ENCODE data around the gene MACROD1.

The MACROD1 gene

DNA sequence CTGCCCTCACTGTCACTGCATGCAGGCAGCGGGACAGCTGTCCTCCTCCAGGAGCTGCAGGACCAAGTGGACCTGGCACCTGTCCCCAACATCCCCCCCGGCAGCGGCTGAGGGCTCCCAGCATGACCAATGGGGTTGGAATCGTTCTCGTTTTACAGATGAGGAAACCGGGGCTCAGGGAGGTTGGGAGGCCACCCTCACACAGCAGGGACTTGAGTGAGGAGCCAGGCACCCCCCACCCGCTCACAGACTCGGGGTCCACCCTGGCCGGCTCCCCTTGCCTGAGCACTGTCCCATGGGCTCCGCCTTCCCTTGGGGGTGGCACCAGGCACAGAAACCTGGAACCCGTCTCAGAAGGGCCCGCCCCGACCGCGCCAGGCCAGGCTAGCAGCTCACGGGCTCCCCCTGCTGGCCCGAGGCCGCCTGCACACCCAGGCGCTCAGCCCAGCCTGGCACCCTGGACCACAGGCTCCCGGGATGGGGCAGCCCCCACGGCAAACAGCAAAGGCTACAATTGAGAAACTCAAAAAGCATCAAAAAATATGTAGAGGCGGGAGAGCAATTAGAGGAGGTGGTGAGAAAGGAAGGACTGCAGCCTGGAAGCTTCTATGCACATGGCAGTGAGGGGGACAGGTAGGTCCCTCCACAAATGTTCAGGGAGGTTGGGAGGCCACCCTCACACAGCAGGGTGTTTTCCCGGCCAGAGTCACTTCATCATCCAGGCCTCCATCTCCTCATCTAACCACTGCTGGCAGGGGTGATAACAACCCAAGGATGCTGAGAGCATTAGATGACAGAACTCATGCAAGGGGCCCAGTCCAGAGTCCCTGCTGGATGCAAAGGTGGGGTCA lies 12.8 kb downstream of the MACROD1 start:
- DNase-seq (ENCODE audit: low read depth in 2 of 2) = peak in 1 of 2 donors; percentile 59

DNA sequence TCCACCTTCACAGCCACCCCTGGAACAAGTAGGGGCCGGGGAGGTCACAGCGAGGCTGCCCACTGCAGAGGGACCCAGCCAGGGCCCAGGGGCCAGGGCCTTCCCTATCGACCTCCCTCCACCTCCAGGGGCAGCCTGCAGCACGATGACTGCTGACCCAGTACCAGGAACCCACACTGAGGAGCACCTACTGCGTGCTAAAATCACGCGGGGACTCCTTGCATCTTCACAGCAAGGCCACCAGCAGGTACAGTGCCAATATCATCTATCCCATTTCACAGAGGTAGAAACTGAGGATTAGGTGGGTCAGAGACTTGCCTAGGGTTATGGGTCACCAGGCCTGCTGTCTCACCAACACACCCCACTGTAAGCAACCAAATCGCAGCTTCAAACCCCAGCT lies 14.6 kb downstream of the MACROD1 start:
- DNase-seq (ENCODE audit: low read depth in 2 of 2) = no peak

DNA sequence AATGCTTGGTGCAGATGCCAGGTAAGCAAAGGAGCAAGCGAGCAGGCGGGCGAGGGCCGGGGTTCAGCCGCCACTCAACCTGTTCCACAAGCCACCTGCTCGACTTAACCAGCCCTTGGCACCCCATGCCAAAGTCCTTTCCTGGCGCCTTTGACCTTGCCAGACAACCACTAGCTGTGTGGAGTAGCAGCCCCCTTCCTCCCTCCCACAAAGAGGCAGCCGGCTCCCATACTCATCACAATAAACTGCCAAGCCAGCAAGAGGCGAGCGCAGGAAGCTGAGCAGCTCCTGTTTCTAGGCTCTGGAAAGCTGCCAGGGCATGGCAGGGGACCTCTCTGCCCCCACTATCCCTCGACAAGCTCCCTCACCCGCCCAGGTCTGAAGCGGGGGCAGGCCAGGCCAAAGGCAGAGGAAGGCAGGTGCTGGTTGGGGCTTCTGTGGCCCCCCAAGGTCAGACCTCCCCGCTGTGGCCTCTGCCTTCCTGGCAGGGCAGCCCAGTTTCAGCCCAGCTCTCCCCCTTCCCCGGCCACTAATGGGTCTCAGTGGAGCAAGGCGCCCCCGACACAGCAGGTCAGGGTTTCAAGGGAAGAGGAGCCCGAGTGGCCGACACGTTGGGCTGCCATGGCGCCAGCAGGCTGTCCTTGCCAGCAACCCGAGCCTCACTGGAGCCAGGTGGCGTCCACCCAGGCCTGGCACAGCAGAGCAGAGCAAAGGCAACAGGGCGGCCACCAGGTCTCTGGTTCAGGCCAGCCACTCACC lies 15.3 kb downstream of the MACROD1 start:
- DNase-seq (ENCODE audit: low read depth in 2 of 2) = no peak

DNA sequence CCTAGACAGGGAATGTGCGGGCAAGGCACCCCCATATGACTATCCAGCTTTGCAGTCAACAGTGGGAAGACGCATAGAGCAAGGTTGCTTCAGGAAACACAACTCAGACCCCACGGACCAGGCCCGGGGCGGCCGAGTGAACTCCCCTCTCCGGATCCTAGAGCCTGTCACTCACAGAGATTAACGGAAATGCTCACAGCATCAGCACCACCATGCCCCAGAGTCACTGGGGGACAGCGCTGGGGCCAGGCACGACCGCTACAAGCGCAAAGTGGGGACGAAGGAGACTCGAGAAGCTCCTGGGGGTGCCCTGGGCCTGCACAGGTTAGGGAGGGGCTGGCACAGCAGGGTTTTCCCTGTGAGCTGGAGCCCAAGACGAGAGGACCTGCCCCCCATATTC lies 15.9 kb downstream of the MACROD1 start:
- DNase-seq (ENCODE audit: low read depth in 2 of 2) = no peak

DNA sequence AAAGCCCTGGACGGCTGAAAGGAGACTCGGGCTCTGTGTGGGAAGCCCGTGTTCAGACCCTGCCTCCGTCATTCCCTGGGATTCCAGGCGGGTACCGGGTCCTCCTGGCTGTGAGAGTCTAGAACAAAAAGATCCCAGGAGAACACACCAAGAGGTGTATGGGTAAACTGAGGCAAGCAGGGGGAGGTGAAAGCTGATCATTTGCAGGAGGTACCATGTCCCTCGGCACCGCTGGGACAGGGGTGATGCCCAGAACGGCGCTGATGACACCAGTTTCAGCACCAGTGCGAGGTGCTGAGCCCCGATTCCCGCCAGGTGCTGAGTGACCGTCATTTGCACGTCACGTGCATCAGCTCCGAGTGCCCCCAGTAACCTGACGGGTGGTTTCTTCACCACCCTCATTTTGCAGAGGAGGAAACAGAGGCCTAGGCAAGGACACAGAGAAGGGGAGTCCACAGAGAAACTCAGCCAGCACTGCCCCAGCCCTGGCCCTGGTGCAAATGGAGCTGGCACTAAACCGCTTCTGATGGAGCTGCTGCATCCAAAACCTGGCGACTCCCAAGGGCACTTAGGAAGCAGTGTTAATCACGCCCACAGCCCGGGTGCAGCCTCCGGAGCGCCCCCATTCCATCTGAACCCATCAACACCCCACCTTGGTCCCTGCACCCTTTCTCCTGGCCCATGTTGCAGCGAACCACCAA lies 16.8 kb downstream of the MACROD1 start:
- no peak for DNase-seq (ENCODE audit: low read depth in 2 of 2)

DNA sequence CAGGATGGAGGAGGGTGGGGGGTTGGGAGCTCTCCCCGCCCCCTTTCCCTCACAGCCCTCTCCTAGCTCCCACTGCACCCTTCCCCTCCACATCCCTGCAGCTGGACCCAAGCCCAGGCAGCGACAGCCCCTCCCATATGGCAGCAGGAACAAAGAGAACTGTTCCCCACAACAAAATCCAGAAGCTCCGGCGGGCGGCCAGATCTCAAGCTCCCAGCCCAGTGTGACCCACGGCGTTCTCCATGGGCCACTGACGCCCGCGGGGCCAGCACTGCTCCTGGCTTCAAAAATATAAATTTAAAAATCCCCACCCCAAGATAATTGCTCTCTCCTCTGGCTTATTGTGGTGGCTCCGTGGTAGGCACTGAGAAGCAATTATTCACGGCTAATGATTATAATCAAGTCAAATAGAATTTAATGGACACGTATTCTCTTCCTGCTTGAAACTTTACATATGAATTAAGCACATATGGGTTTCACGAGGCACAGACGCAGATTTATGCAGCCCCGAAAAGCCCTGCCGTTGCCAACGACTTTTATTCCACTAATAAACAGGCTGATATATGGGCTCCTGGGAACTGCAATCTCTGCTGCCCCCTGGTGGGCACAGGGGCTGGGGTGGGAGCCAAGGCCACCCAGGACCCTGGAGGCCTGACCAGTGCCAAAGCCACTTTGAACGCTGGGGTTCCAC lies 17.5 kb downstream of the MACROD1 start:
- DNase-seq (ENCODE audit: low read depth in 2 of 2) = peak in 1 of 2 donors; percentile 60

DNA sequence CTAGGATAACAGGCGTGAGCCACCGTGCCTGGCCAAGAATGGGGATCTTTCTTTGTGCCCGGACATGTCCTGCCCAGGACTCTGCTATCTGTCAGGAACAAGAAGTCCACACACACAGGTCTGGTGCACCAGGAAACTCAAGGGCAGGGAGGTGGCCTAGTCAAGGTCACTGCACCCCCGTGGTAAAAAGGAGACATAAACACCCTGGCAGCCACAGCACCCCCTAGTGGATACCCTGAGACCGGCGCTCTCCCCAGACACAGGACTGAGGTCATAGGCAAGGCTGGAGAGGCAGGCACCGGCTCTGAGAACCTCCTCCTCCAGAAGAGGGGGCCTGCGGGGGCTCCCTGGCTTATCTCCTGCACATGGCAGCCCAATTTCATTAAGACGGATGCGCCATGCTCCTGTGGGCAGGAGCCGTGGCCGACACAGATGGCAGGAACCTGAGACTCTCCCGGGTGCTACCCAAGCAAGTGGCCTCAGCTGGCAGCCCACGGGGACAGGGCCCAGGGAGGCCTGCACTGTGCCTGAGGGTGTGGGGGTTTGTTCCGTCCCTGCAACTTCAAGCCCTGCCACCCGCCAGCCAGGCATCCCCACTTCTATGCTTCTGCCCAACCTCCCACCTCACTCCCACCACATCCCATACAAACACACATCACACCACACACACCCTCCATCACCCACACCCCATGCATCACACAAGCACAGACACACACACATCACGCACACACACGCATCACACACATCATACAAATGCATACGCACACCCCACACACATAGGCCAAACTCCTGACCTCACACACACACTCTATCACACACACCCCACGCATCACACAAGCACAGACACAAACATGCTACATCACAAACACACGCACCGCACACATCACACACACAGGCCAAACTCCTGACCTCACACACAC lies 19.6 kb downstream of the MACROD1 start:
- DNase-seq (ENCODE audit: low read depth in 2 of 2) = peak in 1 of 2 donors; percentile 62

DNA sequence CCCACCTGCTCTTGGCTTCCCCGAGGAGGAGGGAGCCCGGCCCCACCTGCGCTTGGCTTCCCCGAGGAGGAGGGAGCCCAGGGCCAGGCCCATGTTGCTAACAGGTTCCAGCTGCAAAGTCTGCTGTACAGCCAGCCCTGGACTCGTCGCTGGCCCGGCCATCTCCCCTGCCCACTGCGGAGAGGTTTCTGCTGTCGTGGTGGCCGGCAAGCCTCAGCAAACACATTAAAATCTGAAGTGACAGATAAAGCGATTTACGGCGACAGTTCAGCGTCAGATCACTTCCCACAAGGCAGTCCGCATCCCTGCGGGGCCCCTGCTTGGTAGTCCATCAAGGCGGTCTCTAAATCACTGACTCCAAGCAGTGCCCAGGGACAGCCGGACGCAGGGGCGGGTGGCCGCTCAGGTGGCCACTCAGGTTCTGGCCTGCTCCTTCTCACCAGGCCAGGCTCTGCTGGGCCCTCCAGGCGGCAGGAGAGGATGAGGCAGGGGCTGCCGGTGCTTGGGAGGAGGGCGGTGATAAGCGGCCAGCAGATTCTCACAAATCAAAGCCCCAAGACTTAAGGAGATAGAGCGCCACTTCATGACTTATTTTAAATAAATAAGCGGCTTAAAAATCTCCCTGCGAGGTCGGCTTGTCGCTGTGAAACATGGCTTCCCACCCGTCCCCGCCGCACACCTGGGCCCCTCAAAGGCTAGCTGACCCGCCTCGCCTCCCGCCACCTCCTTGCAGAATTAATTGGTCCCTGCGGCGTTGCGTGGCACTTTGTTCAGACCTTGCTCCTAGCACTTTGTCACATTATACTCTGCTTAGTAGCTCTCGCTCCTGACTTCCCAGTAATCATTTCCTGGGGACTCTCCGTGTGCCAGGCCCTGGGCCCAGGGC lies 21.1 kb downstream of the MACROD1 start:
- no peak for DNase-seq (ENCODE audit: low read depth in 2 of 2)

DNA sequence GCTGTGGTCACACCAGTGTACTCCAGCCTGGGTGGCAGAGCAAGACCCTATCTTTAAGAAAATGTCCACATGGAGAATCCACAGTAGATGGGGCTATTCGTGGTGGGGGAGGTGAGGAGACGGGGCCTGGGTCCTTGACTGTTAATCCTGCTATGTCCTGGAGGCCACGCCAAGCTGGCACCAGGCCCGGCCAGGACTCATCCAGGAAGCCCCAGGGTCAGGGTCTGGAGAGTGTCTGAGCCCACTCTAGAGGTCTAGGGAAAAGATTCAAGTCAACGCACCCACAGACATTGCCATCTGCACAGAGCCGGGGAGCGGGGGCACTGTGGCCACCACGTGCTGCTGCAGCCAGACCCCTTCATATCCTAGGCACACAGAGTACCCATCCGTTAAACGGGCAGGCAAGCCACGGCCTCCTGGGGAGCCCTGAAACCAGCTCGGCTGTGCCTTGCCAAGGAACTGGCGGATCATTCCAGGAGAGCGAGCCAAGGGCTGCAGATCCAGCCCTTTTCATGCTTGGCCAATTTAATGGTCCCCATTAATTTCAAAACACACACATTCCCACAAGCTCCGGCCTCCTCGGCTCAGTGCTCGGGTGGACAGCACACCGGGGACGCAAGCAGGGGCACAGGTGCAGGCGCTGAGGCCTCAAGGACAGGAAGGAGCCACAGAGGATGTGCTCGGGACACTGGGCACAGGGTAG lies 24.7 kb downstream of the MACROD1 start:
- DNase-seq (ENCODE audit: low read depth in 2 of 2) = no peak

DNA sequence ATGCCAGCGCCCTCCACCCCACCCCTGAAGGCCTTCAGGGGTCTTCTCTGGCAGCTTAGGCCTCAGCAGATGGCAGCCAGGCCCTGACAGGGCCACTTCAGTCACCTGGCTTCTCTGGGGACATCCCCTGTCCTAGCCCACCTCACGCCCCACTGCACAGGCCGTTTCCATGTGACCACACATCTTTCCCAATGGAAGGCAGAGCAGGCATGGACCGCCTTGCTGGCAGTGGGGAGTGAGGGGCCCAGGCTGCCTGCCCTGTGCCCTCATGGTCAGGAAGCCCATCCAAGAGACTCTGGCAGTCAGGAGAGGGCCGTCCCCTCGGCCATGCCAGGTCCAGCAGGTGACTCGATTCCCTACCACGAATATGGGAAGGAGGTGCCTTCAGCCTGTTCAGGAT lies 25.8 kb downstream of the MACROD1 start:
- no peak for DNase-seq (ENCODE audit: low read depth in 2 of 2)

DNA sequence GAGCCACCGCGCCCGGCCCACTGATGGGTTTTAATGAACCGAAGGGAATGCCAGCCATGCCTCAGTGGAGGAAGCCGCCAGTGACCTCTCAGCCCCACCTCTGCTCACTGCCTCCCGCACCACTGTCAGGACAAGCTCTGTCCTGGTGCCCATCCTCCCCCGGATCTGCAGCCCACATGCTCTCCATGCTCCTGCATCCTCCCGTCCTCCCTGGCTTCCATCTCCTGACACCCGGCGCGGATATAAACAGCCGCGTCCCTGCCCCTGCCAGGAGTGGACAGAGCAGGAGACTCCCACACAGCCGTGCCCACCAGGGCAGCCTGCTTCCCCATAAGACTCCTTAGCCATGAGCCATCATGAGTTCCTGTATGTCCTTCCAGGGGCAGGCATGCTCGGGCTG lies 26.9 kb downstream of the MACROD1 start:
- no peak for DNase-seq (ENCODE audit: low read depth in 2 of 2)

DNA sequence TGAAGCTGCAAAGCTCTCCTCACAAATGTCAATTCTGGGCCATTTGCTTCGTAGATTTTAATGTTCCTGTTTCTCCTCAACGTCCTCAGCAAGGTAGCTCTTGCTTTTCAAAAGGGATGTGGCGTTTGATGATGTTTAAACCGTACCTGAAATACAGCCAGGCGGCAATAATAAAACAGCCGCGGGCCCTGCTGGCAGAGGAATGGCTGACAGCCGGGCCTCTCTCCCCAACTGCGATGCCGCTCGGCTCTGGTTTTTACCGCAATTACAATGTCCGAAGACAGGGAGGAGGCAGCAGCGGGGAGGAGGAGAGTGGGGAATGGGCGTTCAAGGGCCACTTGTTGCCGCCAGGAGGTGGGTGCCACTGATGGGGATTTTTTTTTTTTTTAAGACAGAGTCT lies 27.5 kb downstream of the MACROD1 start:
- DNase-seq (ENCODE audit: low read depth in 2 of 2) = no peak

DNA sequence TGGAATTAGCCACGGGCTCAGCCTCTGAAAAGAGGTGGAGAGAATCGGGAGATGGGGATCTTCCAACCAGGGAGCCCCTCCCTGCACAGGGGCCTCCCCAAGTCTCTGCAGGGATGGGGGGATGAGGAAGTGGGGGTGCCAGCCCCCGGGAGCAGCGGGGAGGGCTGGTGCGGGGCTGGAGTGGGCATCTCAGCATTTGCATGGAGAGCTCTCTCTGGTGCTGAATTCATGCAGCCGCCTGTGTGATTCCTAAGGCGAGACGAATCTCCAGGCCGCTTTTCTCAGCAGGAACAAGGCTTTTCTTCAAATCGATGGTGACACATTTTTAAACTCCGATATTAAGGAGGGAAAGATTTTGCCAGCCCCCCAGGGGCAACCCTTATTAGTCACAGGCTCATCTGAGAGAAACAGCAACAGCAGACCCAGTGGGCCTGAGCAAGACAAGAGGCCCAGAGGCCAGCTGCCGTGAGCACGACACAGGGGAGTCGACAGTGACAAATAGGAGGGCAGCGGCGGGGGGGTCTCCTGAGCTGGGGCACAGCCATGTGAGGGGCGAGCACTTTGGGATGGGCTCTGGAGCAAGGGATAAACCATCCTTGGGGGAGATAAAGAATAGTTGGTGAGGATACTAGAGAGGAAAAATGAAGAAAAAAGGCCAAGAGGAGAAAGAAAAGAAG lies 29.0 kb downstream of the MACROD1 start:
- DNase-seq (ENCODE audit: low read depth in 2 of 2) = no peak

DNA sequence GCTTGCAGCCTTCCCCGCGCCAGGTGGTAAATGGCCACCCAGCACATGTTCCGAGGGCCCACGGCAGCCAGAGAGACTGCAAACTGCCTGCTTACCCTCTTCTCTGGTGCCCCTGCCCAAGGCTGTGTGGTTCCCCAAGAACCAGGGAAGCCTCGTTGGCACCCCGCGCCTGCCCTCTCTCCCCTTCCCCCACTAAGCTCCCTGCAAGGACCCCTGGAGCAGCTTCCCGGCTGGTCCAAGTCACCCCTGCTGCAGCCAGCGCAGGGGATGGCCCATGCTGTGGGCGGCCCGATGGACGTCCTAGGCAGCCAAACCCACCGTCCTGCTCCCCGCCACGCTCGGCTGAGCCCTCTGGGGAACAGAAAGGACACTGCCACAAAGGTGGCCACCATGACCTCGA lies 30.2 kb downstream of the MACROD1 start:
- DNase-seq (ENCODE audit: low read depth in 2 of 2) = no peak

DNA sequence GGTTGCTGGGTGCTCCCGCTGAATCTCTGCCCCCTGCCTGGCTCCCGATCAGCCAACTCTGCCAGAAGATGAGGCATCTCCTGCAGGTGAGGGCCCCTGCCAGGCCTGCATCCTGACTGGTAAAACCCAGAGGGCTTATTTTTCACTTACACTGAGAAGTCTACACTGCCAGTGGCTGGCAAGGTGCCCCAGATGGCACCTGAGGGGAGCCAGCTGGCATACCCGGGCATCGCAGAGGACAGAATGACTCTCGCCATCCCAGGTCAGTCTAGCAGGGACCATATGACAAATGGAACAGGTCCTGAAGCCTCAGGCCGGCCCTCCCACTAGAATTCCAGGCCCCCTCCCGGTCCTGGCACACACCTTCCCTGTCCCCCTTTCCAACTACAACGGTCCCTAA lies 30.9 kb downstream of the MACROD1 start:
- no peak for DNase-seq (ENCODE audit: low read depth in 2 of 2)

DNA sequence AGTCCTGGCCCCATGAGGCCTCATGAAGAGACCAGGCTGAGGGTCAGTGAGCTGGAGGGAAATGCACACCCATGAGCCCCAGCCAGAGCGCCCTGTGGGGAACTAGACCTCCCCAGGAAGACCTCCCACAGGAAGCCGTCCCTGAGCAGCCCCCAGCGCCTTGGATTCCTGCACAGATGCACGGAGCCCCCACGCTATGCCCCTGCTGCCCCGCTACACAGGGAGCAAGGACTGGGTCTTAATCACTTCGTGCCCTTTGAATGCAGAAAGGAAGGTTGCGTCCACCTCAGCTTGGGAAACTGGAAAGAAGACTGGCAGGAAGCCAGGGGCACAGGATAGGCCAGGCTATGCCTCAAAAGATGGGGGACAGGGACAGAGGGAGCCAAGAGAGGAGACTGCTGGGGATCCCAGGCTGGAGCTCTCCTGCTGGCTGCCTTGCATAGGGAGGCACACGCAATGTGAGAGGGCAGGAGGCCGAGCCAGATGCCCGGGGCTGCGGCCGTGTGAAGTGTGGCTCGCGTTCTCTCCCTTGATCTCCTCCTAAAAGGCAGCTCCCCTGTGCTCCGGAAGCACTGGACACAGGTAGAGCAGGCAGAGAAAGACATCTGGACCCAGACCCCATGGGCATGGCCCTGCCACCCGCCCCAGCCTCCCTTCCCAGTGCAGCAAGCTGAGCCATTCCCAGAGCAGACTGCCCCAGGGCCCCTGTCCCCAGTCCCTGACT lies 32.8 kb downstream of the MACROD1 start:
- no peak for DNase-seq (ENCODE audit: low read depth in 2 of 2)

DNA sequence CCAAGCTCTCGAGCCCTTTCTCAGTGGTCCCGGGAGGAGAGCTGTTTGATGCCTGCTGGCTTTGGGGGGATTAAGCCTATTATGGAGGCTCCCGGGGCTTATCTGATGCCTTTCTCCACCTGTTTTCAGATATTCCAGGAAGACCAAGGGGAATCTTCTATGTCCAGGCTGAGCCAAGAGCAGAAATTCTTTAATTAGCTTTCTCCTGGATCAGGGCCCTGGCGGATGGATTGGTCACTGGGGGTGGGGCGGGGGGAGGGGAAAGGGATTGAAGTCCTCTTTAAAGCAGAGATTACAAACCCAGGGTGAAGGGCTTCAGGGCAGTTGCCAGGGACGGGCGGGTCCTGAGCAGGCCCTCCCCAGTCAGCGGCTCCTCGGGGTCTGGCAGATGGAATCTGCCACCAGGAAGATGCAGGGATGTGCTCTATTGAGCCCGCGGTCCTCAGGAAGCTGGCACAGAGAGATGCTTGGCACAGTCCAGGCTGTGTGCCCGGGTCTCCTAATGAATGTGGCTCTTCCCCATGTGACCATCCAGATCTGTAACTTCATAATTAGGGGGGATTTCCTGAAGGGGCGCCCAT lies 33.6 kb downstream of the MACROD1 start:
- DNase-seq (ENCODE audit: low read depth in 2 of 2) = no peak

Data from stimulated activated CD4-positive, alpha-beta T cell treated with anti-CD3 and anti-CD28 coated beads, Interleukin-15, amount 100 ng/mL, for 48 hours (primary cell).